Neural cell (in vitro differentiated cells): Measurements from ENCODE around the gene FAM89A. TPM values are rescaled to one million over a fixed set of nuclear protein-coding genes. Genes with fewer than 3 reads are reported as not detected.
"Not testable (repeated sequence)": the region's sequence is repeated elsewhere in the genome, so short reads cannot be mapped to it uniquely, and the experiment has no call there.

ENCODE experiments used
- H2AFZ ChIP-seq: fragments of 200-600, 300-800 bp; sonication (generic), shearing (Covaris generic); 2 replicates; pipeline ENCODE4 v1.6.0; 2014; ENCODE audit warnings: low read depth, mild to moderate bottlenecking, antibody characterized with exemption, low read length, moderate library complexity
- H3F3A ChIP-seq: fragments of 200-600 bp; shearing (Covaris generic); 2 replicates; pipeline ENCODE4 v1.6.1; 2016; ENCODE audit warnings: mild to moderate bottlenecking, moderate library complexity, mixed read lengths, antibody characterized with exemption, low read length; ENCODE audit not compliant: insufficient read depth, poor library complexity, severe bottlenecking
- H3K27ac ChIP-seq: fragments of 200-600, 300-800 bp; sonication (generic), shearing (Covaris generic); 2 replicates; pipeline ENCODE4 v1.5.1; 2014; ENCODE audit warnings: mild to moderate bottlenecking, low read length, moderate library complexity
- H3K27me3 ChIP-seq: fragments of 300-800, 200-600 bp; sonication (generic), shearing (Covaris generic); 2 replicates; pipeline ENCODE4 v1.6.0; 2014; ENCODE audit warnings: mild to moderate bottlenecking, low read depth, low read length, moderate library complexity; ENCODE audit not compliant: insufficient read depth
- H3K36me3 ChIP-seq: fragments of 300-800, 200-600 bp; sonication (generic), shearing (Covaris generic); 2 replicates; pipeline ENCODE4 v1.5.1; 2014; ENCODE audit warnings: mild to moderate bottlenecking, antibody characterized with exemption, low read length, moderate library complexity; ENCODE audit not compliant: insufficient read depth
- H3K4me2 ChIP-seq: fragments of 300-800, 200-600 bp; sonication (generic), shearing (Covaris generic); 2 replicates; pipeline ENCODE4 v1.6.0; 2014; ENCODE audit warnings: mild to moderate bottlenecking, low read length
- H3K4me3 ChIP-seq: fragments of 300-800, 200-600 bp; sonication (generic), shearing (Covaris generic); 2 replicates; pipeline ENCODE4 v1.5.1; 2014; ENCODE audit warnings: mild to moderate bottlenecking, low read length, moderate library complexity
- H3K79me2 ChIP-seq: fragments of 200-600 bp; shearing (Covaris generic); replicated peaks from 2 replicates; pipeline ENCODE4 v1.6.0; 2014; ENCODE audit warnings: mild to moderate bottlenecking, low read length, moderate library complexity; ENCODE audit not compliant: insufficient read depth
- H3K9ac ChIP-seq: fragments of 300-800, 200-600 bp; sonication (generic), shearing (Covaris generic); 2 replicates; pipeline ENCODE4 v1.6.1; 2016; ENCODE audit warnings: mild to moderate bottlenecking, low read length, mixed read lengths
- H3K9me2 ChIP-seq: fragments of 200-600 bp; shearing (Covaris generic); 2 replicates; pipeline ENCODE4 v1.6.1; 2016; ENCODE audit warnings: mild to moderate bottlenecking, low read length, mixed read lengths; ENCODE audit not compliant: insufficient read depth
- H3K9me3 ChIP-seq: fragments of 200-600, 300-800 bp; sonication (generic), shearing (Covaris generic); 2 replicates; pipeline ENCODE4 v1.6.1; 2016; ENCODE audit warnings: mild to moderate bottlenecking, mixed run types, low read length, moderate library complexity, mixed read lengths
- H4K20me1 ChIP-seq: fragments of 200-600 bp; shearing (Covaris generic); 2 replicates; pipeline ENCODE4 v1.6.1; 2016; ENCODE audit warnings: mild to moderate bottlenecking, mixed run types; ENCODE audit not compliant: insufficient read depth
- CTCF ChIP-seq: fragments of 450-650 bp; IDR thresholded peaks from 2 replicates; pipeline ENCODE4 v1.5.1; 2014; ENCODE audit warnings: antibody characterized with exemption, mild to moderate bottlenecking, moderate library complexity; ENCODE audit not compliant: poor library complexity, severe bottlenecking
- EP300 ChIP-seq: fragments of 450-650 bp; conservative IDR thresholded peaks from 2 replicates; pipeline ENCODE4 v1.6.1; 2014; ENCODE audit warnings: antibody characterized with exemption, mild to moderate bottlenecking, moderate library complexity; ENCODE audit not compliant: poor library complexity, severe bottlenecking
- EZH2 ChIP-seq: fragments of 200-600, 300-800 bp; shearing (Covaris generic), sonication (generic); IDR thresholded peaks from 2 replicates; pipeline ENCODE4 v1.6.1; 2014; ENCODE audit warnings: antibody characterized with exemption, low read length, borderline replicate concordance, mild to moderate bottlenecking; ENCODE audit not compliant: insufficient read depth, poor library complexity, severe bottlenecking
- MXI1 ChIP-seq: fragments of 450-650 bp; conservative IDR thresholded peaks from 2 replicates; pipeline ENCODE4 v1.6.1; 2014; ENCODE audit warnings: antibody characterized with exemption, mild to moderate bottlenecking; ENCODE audit not compliant: poor library complexity, severe bottlenecking
- POLR2AphosphoS5 ChIP-seq: IDR thresholded peaks from 2 replicates; pipeline ENCODE4 v1.6.1; 2012
- RAD21 ChIP-seq: fragments of 450-650 bp; conservative IDR thresholded peaks from 2 replicates; pipeline ENCODE4 v1.6.1; 2014; ENCODE audit warnings: antibody characterized with exemption, mild to moderate bottlenecking, moderate library complexity
- REST ChIP-seq: IDR thresholded peaks from 2 replicates; pipeline ENCODE4 v1.6.1; 2012; ENCODE audit warnings: borderline replicate concordance
- SMC3 ChIP-seq: fragments of 450-650 bp; conservative IDR thresholded peaks from 2 replicates; pipeline ENCODE4 v1.6.1; 2014; ENCODE audit warnings: antibody characterized with exemption, mild to moderate bottlenecking, moderate library complexity; ENCODE audit not compliant: poor library complexity
- TAF1 ChIP-seq: IDR thresholded peaks from 2 replicates; pipeline ENCODE4 v1.6.1; 2012; ENCODE audit warnings: low read depth
- polyA plus RNA-seq: library from polyadenylated mRNA; depleted of rRNA; stranded (reverse); fragments of >200 nt; gene quantifications from 2 replicates; pipeline ENCODE4 v1.2.3, GENCODE V29; 2014

The FAM89A gene
- polyA plus RNA-seq, 1 donor from 2014 or later: 0.20 TPM

DNA sequence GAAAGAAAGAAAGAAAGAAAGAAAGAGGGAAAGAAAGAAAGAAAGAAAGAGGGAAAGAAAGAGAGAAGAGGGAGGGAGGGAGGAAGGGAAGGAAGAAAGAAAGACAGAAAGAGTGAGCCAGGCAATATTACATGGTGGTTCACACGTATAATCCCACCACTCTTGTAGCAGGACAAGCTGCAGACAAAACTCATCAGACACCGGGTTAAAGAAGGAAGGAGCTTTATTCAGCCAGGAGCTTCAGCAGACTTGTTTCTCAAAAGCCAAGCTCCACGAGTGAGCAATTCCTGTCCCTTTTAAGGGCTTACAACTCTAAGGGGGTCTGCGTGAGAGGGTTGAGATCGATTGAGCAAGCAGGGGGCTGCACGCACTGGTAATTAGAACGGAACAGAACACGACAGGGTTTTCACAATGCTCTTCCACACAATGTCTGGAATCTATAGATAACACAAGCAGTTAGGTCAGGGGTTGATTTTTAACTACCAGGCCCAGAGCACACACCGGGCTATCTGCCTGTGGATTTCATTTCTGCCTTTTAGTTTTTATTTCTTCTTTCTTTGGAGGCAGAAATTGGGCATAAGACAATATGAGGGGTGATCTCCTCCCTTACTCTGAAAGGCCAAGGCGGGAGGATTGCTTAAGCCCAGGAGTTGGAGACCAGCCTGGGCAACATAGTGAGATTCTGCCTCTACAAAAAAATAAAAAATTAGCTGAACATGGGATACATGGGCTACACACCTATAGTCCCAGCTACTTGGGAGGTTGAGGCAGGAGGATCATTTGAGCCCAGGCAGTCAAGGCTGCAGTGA is 6.1 kb upstream of the FAM89A start:
- H3K79me2 ChIP-seq, H3K9ac ChIP-seq, H4K20me1 ChIP-seq, H2AFZ ChIP-seq, H3K4me3 ChIP-seq, H3F3A ChIP-seq, H3K9me2 ChIP-seq, H3K36me3 ChIP-seq, H3K27ac ChIP-seq, H3K9me3 ChIP-seq, H3K4me2 ChIP-seq: not testable (repeated sequence)
- H3K27me3 ChIP-seq: peaks cover 17% of the 10 kb centered on the region

- Histone ChIP-seq H3K36me3 (no peaks in the 10 kb centered on the region), H3K4me2 (no peak overlapping the region), H4K20me1 (no peaks in the 10 kb centered on the region), H2AFZ (no peak overlapping the region), H3K4me3 (no peak overlapping the region), H3K79me2 (no peaks in the 10 kb centered on the region), H3K9me2 (no peaks in the 10 kb centered on the region), H3K9me3 (no peaks in the 10 kb centered on the region), H3K9ac (no peak overlapping the region), H3F3A (no peaks in the 10 kb centered on the region), H3K27ac (no peak overlapping the region), H3K27me3 (peaks cover 26% of the 10 kb centered on the region)
- TF ChIP-seq RAD21: no peak
- no peak for TF ChIP-seq SMC3
- TF ChIP-seq TAF1: no peak
- TF ChIP-seq EP300: no peak
- no peak for TF ChIP-seq MXI1
- TF ChIP-seq POLR2AphosphoS5: no peak
- no peak for TF ChIP-seq CTCF
- no peak for TF ChIP-seq EZH2
- no peak for TF ChIP-seq REST
Measured at GRCh38 chr1:231045286-231045685, 5.2 kb upstream of the FAM89A start.
